Astrocyte of the cerebellum (primary cell): Measurements from ENCODE around the gene RAP1B.

Experiments
- DNase-seq: peaks from one replicate; pipeline ENCODE4 v3.0.0-alpha.2; 2011; ENCODE audit warnings: low read depth
- H3K4me3 ChIP-seq: 2 replicates; pipeline ENCODE4 v1.5.1; 2011; ENCODE audit warnings: mild to moderate bottlenecking, low read depth, low read length, moderate library complexity
- in situ Hi-C: cut with HindIII; loops from 2 replicates; pipeline ENCODE4 v1.10.0; 2017; ENCODE audit warnings: low sequenced_read_pairs
- TF ChIP-seq, protein P1 (sequence below): IDR thresholded peaks from 2 replicates; pipeline ENCODE4 v1.5.1; 2012; ENCODE audit warnings: low read length, low read depth, moderate library complexity, mild to moderate bottlenecking; ENCODE audit errors: missing control alignments

The RAP1B gene

DNA sequence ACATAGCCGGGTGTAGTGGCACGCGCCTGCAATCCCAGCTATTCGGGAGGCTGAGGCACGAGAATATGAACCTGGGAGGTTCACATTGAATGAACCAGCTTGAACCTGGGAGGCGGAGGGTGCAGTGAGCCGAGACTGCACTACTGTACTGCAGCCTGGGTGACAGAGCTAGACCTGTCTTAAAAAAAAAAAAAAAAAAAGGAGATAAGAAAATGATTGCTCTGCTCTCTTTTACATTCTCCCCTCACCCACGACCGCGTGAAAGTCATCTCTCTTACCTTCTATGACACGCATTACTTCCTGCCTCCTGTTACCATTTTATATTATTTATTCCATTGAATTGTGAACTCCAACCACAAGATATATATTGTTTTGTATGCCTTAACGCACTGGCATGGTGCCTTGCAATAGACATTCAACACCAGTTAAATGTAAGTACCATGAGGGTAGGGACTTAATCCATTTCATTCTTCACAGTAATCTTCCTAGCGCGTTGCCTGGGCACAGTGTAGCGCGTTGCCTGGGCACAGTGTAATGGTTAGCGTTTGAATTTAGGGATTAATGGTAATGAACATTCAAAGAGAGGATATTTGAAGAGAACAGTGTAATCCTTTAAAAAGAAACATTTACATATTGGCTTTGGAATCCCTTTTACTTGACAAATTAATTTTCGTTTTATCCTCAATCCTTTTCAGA, 2.7 kb downstream of the RAP1B start:
- TF ChIP-seq, protein P1, sequence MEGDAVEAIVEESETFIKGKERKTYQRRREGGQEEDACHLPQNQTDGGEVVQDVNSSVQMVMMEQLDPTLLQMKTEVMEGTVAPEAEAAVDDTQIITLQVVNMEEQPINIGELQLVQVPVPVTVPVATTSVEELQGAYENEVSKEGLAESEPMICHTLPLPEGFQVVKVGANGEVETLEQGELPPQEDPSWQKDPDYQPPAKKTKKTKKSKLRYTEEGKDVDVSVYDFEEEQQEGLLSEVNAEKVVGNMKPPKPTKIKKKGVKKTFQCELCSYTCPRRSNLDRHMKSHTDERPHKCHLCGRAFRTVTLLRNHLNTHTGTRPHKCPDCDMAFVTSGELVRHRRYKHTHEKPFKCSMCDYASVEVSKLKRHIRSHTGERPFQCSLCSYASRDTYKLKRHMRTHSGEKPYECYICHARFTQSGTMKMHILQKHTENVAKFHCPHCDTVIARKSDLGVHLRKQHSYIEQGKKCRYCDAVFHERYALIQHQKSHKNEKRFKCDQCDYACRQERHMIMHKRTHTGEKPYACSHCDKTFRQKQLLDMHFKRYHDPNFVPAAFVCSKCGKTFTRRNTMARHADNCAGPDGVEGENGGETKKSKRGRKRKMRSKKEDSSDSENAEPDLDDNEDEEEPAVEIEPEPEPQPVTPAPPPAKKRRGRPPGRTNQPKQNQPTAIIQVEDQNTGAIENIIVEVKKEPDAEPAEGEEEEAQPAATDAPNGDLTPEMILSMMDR = no peak
- in situ Hi-C loops = no loop called here
- H3K4me3 ChIP-seq = peak overlapping the region; percentile 75
- no peak for DNase-seq

GRCh38 chr12:68614105-68614679, 3.5 kb downstream of the RAP1B start:
- in situ Hi-C loops = no loop called here

DNA sequence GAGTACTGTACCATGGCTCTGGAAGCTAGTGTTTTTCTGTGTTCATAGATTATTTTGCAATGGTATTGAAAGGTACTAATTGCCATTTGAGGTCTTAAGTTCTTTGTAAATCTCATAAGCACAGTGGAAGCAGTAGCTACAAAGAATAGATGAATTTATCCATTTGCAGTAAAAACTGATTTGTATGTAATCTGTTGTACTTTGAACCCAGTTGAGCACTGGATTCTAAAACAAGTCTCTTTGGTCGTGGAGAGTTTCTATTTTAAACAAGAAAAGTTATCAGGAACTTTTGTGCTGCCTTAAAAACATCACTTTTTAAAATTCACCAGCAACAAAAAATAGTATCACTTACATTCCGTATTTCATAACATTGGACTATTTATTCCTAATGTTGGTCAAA, 4.1 kb downstream of the RAP1B start:
- DNase-seq = no peak
- TF ChIP-seq, protein P1 = no peak
- H3K4me3 ChIP-seq = no peak overlapping the region
- in situ Hi-C loops = no loop called here

More at GRCh38 chr12:68614105-68614679, 3.5 kb downstream of the RAP1B start:
- H3K4me3 ChIP-seq = peak overlapping the region; percentile 6
- DNase-seq = no peak
- TF ChIP-seq, protein P1 = no peak

DNA sequence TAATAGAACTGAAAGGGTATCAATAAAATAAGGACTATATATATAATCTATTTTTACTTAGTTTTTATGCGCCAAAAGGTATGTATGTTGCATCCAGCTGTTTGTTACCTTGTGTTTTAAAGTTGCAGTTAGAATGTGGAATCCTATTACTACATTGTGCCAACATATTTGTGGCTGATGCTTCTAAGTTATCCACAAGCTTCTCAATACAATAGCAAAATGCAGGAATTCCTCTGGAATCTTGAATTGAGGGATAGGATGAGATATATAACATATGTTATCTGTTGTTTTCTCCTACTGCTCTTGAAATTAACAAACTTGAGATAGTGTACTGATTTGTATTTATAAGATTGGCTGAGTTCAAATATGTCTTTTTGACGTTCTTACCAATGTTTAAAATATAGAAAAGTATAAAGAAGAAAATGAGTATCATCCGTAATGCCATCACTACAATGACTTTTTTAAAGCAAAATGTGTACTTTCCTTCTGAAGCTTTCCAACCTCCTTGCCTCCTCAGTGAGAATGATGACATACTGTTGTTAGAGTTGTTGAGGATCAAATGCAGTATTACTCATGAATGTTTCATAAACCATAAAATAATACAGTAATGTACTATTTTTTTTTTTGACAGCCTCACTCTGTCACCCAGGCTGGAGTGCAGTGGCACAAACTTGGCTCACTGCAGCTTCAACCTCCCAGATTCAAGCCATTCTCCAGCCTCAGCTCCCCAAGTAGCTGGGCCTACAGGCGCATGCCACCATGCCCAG, 6.6 kb downstream of the RAP1B start:
- TF ChIP-seq, protein P1 = no peak
- peak; percentile 59 for DNase-seq
- in situ Hi-C loops = no loop called here
- no peak overlapping the region for H3K4me3 ChIP-seq

GRCh38 chr12:68619541-68619940, 8.8 kb downstream of the RAP1B start:
- in situ Hi-C loops = no loop called here
- TF ChIP-seq, protein P1 = no peak
- DNase-seq = no peak
- H3K4me3 ChIP-seq = no peak overlapping the region

DNA sequence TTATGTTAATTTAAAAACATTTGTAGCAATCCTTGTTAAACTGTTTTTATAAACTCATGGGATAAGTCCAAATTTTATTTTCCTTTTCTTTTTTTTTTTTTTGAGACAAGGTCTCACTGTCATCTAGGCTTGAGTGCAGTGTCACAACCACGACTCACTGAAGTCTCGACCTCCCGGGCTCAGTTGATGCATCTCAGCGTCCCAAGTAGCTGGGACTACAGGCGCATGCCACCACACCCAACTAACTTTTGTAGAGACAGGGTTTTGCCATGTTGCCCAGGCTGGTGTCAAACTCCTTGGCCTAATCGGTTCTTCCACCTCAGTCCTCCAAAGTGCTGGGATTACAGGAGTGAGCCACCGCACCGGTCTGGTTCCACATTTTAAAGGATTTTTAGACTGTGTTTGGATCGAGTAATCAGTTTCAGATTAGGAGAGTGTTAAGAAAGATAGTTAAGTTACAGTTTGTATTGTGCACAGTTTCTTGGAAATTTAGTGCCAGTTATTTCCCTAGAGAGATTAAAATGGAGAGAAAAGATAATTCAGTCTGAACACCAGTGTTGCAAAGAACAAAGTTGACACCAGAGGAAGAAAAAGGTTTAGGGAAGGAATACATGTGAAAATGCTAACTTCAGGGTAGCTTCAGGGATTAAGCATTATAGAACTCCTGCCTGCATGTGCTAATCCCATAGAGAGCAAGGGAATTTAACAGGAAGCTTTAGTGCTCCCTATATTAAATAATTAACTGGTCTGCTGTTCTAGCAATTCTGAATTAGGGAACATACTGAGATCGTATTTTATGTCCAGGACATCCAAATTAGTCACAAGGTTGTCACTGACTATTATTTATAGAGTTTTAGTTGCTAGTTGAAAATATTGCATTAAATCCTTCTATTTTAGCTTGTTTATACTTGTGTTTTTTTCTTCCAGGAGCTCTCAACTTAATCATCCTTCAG, 10.1 kb downstream of the RAP1B start:
- in situ Hi-C loops = no loop called here
- TF ChIP-seq, protein P1 = no peak
- H3K4me3 ChIP-seq = no peak overlapping the region
- no peak for DNase-seq
